Measurements from ENCODE around the gene BIRC7.

BIRC7 gene

GRCh38 chr20:63287697-63288580 lies 52.2 kb downstream of the BIRC7 start:
- Histone ChIP-seq H3K9me3 (ENCODE audit: control insufficient read depth in 1 of 2, low read length in 2 of 2) (no peaks in the 10 kb centered on the region), H3K36me3 (ENCODE audit: control insufficient read depth in 1 of 2, insufficient read depth in 2 of 2, low read length in 2 of 2) (peaks cover 0 to 61% of the 10 kb centered on the region in 2 donors), H3K27me3 (ENCODE audit: low read depth, low read length) (no peaks in the 10 kb centered on the region), H3K4me3 (ENCODE audit: low read depth in 1 of 2, low read length in 2 of 2) (no peak overlapping the region), H3K27ac (ENCODE audit: low read length) (no peak overlapping the region), H3K4me1 (ENCODE audit: control insufficient read depth in 1 of 2, insufficient read depth in 2 of 2, low read length in 2 of 2) (no peaks in the 10 kb centered on the region)

- no peaks in the 10 kb centered on the region for H3K9me3 ChIP-seq (ENCODE audit: control insufficient read depth in 1 of 2, low read length in 2 of 2)
- no peaks in the 10 kb centered on the region for H3K4me1 ChIP-seq (ENCODE audit: control insufficient read depth in 1 of 2, insufficient read depth in 2 of 2, low read length in 2 of 2)
- no peaks in the 10 kb centered on the region for H3K27me3 ChIP-seq (ENCODE audit: low read depth, low read length)
- H3K27ac ChIP-seq (ENCODE audit: low read length), result no peak overlapping the region
- H3K4me3 ChIP-seq (ENCODE audit: low read depth in 1 of 2, low read length in 2 of 2), result no peak overlapping the region
- H3K36me3 ChIP-seq (ENCODE audit: control insufficient read depth in 1 of 2, insufficient read depth in 2 of 2, low read length in 2 of 2), result peaks cover 0 to 53% of the 10 kb centered on the region in 2 donors
Observed at GRCh38 chr20:63288581-63289251, 53.0 kb downstream of the BIRC7 start.

GRCh38 chr20:63289311-63290135 lies 53.8 kb downstream of the BIRC7 start:
- H3K36me3 ChIP-seq (ENCODE audit: control insufficient read depth in 1 of 2, insufficient read depth in 2 of 2, low read length in 2 of 2), result peaks cover 0 to 46% of the 10 kb centered on the region in 2 donors
- H3K9me3 ChIP-seq (ENCODE audit: control insufficient read depth in 1 of 2, low read length in 2 of 2), result no peaks in the 10 kb centered on the region
- no peaks in the 10 kb centered on the region for H3K4me1 ChIP-seq (ENCODE audit: control insufficient read depth in 1 of 2, insufficient read depth in 2 of 2, low read length in 2 of 2)
- H3K27me3 ChIP-seq (ENCODE audit: low read depth, low read length), result no peaks in the 10 kb centered on the region
- H3K27ac ChIP-seq (ENCODE audit: low read length), result no peak overlapping the region
- no peak overlapping the region for H3K4me3 ChIP-seq (ENCODE audit: low read depth in 1 of 2, low read length in 2 of 2)
